HG03432 (cell line): Measurements from ENCODE around the gene SPTBN1.

ENCODE experiments used
- ATAC-seq: cut with Tn5 transposase; IDR thresholded peaks from one replicate; pipeline ENCODE4 v1.9.1; 2021; ENCODE audit warnings: mild to moderate bottlenecking, moderate library complexity; ENCODE audit not compliant: unreplicated experiment

Gene SPTBN1

DNA sequence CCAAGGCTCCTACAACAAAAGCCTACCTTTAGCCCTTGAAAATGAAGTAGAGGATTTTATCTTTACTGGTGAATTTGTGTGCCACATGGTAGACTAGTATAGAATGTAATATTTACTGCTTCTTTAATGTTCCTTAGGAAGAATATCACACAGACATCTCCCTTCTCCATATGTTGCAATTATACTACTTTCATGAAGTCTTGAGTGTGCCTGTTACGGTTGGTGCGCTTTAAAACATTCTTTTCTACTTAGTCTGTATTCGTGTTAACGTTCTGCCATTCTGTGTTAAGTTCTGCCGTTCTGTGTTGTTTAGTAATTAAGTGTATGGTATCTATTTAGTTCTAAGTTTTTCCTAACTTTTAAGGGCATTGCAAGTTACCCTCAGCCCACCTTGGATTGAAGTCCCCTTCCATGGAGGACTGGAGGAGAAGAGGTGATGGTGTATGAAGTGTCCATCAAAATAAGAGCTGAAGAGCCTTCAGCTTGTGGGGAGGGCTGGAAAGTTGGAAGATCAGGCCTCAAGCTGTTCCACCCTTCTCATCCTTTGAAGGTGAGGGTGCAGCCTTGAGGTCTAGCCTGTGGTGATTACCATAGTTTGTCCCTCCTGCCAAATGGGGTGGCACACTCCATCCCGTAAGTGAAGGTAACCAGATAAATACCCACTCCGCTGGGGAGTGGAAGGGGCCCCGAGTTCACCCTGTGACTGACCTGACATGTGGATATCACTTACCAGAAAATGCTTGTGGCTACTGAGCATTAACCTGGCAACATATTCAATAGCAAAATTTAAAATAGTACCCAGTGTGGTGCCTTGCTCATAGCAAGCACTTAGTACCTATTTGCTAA, 131.3 kb downstream of the SPTBN1 start:
- no peak for ATAC-seq

DNA sequence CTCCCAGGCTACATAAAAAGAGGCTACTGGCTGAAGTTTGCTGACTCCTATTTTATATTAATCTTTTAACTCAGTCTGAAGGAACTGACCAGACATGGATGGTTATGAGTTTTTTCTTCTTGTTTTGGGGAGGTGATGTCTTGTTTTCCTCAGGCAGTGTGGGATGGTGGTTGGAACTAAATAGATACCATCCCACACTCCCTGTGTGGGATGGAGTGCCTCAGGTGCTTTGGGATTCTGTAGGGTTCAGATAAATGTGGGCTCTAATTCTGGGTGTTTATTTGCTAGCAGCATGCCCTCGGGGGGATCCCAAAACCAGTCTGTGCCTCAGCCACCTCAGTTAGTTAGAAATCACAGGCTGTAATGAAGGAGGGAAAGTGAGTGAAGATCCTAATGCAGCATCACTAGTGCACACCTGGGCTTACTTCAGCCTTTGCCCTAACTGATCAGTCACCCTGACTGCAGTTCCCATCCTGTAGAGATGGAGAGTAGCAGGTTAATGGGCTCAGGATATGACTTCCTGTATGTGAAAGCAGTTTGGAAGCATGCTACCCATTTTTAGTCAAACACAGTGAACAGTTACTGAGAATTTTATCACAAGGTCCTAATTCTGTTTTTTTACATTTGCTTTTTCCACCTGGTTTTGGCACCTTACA, 132.2 kb downstream of the SPTBN1 start:
- ATAC-seq: no peak

DNA sequence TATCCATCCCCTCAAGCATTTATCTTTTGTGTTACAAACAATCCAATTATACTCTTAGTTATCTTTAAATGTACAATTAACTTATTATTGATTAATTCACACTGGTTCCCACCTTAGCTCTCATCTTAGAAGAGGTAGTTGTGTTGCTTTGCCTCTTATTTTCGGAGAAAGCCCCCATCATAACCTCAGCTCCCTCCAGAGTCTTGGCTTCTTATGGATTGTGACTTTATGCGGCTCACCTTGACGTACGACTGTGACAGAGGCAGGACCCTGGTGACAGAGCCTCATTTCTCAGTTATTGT, 132.9 kb downstream of the SPTBN1 start:
- no peak for ATAC-seq

DNA sequence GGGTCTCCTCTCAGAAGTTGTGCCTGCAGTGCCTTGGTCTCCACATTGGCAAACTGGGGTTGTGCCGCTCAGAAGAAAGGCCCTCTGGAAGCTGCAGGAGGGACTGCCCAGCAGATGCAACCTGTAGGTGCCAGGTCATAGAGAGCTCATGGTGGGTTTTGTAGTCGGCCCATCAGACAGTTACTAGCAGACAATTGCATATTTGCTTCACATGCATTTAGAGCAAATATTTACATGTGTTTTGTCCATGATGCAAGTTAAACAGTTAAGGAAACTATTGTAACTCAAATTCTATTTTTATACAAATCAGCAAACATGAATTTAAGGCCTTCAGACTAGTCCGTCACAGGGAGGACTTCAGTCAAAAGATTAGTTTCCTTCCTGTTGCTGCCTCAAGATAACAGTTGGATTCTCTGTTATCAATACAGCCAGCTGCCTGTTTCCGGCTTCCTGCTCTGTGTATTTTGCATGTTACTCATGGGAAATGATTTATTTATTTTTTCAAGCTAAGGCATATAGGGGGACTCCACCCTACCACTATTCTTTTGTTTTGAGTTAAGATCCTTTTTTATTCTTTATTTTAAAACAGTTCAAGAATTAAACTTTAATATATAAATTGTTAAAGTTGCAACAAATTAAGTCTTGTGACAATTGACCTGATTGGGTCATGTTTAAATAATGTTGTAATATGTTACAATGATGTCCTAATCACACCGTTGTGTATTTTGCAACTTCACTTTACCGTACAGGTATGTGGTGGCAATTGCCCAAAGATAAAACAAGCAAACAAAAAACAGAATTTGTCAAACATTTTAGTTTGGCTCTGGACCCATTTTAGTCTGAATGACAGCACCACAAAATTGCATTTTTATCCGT, 133.5 kb downstream of the SPTBN1 start:
- peak; percentile 52 for ATAC-seq

DNA sequence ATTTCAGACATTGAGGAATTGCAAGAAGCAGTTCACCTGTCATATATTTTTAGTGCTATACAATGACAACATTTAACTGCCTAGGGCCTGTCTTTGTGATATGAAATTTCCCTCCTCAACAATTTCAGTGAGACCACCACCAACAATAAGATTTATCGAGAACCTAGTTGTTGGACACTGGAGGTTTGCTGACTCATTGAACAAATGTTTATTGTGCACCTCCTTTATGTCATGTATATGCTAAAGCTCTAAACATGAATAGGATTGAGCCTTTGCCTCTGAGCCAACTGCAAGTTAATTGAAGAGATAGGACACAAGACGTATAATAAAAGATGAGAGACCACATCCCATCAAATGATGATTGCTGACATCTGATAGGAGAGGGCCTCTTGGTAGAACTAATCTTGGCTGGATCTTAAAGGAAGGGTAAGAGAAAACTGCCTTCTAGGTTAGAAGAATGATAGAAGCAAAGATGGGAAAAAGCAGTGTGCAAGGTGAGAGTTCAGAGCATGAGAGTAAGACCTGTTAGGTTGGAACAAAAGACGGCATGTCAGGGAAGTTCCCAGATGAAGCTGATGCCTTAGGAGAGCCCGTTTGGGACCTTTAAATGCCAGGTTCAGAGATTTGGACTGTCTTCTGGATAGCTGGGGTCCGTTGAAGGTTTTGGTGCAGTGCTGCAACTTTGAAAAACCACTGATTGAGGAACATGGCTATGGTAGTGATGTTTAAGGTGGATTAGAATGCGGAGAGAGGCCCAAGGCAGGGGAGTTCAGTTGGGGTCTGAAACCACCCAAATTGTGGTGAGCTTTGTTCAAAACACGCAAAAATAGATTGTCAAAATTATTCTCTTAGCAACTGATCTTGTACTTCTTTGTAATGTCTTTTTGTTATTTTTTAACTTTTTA, 134.3 kb downstream of the SPTBN1 start:
- no peak for ATAC-seq

DNA sequence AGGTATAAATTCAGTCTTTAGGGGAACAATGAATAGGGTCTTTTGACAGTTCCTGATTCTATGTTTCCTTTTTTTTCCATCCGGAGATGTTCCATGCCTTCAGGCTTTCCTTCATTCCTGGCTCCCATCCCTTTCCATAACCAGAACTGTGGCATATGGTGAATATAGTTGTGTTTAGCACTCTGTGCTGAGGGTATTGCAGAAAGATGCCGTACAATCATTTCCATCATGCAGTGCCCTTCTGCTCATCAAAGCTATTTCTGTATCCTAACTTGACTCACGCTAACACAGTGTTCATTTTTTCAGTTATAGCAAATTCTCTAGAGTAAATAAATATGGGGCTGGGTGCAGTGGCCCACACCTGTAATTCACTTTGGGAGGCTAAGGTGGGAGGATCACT, 135.4 kb downstream of the SPTBN1 start:
- no peak for ATAC-seq

DNA sequence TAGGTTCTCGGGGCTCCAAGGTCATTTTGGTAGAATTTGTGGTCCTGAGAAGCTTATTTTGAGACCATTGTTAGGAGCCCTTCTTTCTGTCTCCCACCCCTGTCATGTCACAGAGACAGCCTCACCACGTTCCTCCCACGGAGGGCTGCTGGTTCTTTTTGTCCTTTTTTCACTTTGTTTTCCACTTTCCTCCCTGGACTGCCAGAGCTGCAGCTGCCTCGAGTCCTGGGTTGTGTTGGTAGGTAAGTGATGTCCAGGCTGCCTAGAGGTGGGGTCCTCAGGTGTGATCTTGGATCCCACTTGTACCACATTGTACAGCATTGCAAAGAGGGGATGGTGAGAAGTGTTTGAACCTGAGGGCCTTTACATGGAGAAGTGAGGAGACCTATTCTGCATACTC, 137.1 kb downstream of the SPTBN1 start:
- no peak for ATAC-seq

DNA sequence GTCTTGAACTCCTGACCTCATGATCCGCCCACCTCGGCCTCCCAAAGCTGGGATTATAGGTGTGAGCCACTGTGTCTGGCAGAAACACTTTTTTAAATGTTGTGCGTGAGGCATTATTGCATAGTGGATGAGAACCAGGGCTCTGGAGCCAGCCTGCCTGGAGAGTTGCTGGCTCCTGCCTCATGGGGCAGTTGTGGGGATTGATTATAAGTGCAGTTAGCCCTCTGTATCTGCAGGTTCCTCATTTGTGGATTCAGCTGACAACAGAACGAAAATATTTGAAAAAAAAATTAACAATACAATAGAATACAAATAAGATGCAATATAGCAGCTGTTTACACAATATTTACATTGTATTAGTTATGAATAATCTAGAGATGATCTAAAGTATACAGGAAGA, 137.9 kb downstream of the SPTBN1 start:
- no peak for ATAC-seq

DNA sequence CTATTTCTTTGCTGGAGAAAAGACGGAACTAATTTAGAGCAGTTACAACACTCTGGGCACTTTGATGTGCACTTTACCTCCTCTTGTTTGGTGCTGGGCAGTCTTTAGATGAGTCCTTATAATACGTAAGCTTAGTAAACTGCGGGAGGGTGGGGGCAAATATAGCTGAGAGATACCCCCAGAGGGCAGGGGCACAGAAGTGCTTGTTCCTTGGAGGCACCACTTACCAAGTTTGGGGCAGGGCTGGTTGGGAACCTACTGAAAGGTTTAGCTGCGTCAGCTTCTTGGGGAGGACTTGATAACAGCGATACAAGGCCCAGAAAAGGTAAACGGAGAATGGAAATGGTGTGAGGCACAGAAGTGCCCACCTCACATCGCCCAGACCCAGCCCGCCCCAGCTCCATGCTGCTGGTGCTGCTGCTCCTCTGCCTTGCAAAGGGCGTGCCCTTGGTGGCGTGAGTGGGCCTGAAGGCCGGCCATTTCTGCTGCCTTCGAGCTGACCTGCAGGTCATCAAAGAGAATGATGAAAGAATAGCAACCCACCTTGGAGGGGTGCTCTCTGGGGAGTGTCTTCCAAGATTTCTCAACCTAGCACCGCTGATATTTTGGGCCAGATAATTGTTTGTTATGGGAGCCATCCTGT, 139.2 kb downstream of the SPTBN1 start:
- no peak for ATAC-seq

DNA sequence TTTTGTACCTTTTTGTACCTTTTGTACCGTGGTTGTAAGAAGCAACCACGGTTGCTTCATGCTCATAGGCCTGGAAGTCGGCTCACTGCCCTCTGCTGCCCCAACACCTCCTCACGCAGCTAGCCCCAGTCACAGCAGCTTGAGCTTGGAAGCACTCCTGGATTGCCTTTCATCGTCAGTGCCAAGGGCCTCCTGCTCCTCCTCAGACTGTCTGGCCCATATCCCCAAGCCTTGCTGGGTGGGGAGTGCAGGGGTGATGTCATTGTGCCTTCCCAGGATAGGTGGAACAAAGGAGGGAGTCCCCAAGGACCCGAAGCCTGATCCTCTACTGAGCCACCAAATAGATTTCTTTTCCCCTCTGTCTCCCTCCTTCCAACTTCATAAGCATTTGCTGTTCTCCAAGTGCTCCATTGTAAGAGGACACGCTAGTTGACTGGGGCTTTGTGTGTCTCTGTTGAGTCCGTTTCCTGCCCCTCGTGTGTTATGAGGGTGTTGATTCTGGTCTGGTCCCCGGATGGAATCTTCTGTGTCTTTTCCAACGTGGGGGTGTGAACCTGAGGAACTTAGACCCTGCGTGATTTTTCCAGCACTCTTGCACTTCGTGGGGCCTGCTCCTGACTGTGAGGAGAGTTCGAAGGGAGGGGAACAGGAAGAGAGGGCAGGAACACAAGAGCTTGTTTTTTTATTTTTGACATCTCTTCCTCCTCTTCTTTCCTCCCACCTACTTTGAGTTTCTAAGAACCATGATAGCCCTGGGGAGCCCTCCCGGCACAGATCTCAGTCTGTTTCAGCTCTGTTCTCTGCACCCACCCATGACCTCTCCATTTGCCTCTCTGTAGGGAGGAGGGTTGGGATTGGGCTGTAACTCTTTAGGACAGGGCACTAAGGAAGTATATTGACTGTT, 140.1 kb downstream of the SPTBN1 start:
- ATAC-seq: no peak

DNA sequence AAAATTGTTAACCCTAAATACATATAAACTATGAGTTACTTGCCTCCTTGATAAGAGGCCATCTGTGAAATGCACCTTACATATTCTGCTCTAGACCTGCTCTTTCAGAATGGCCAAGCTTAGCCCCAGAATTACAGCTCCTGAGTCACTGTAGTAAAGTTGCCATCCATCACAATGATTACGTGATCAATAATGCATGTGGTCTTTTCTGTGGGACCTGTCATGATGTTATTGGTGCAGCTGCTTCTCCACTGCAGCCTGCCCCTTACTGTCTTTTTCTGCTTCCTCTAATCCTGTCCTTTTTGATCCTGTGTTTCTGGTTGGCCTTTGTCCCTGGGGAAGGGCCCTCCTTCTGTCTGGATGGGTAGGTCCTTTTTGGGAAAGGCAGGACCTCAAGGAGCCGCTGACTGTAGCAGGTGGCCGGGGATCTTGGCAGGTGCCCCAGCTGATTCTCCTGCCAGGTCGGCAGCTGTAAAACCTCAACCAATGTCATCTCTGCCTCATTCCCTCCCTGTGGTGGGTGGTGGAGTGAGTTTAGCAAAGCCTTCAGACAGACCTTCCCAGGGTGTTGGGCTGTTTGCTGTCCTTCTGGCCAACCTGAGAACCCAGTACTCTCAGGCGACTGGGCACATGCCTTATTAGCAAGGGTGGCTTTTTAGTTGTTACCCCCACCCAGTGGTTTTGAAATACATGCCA, 141.2 kb downstream of the SPTBN1 start:
- ATAC-seq: peak; percentile 51

DNA sequence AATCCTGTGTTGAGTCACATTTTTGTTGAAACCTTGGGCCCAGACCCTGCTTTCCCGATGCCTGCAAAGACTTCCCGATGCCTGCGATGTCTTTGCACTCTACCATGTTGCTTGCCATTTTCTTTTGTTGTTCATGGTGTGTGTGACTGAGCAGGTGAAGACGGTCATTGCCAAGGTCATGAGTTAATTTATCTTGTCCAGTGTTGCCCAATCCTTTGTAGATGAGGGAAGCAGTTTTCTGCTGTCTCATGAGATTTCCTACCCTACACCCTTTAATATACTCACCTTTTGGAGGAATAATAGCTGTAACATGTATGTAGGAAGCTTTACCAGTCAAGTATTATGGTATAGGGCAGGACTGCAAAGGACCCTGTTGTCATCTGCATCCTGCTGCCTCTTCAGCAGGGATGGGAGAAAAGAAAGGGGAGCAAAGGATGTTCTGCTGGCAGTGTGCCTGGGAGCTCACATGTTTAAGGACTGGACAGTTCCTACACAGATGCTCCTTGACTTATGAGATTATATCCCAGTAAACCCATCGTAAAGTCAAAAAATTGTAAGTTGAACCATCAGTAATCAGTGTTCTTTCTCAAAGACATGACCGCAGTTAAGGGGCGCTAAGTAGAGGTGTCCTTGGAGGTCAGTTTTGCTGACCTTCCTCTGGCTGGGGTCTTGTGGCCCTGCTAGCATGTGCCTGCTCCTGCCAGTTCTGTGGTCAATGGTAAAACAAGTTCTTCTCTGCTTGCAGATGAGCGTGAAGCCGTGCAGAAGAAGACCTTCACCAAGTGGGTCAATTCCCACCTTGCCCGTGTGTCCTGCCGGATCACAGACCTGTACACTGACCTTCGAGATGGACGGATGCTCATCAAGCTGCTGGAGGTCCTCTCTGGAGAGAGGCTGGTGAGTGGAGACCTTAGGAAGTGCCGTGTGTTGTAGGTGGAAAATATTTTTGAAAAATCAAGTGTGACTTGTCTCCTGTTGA, 142.5 kb downstream of the SPTBN1 start:
- no peak for ATAC-seq

DNA sequence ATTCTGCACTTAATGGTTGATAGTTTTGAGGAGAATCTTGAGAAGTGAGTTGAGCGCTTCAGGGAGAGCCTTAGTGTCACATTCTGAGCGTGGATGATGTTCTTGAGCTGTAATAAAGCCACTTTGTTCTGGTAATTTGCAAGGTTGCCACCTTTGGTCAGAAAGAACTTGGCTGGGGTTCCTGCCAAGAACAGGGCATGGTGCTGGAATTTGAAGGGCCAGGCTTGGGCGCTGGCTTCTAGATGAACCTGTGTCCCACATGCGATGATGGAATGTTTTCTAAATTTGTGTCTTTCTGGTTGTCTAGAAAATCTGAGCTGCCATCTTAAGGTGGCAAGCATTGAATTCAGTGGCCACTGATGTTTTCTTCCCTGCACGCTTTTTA, 143.2 kb downstream of the SPTBN1 start:
- no peak for ATAC-seq

DNA sequence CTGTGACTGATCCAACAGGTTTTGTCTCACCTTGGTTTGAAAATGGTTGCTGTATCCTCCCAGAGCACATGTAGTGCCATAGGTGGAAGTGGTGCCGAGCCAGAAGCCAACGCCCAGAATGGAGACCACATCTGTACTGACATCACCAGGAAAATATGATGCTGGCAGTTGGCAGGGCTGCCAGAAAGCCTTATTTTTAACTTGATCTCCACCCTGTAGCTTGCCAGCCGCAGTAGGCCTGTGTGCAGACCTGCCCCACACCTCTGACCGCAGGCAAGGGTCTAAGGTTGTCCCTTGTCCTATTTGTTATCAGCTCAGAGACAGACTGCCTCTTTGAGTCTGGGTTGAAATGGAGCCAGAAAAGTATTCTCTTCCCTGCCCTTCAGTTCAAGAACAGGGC, 143.8 kb downstream of the SPTBN1 start:
- ATAC-seq: no peak

DNA sequence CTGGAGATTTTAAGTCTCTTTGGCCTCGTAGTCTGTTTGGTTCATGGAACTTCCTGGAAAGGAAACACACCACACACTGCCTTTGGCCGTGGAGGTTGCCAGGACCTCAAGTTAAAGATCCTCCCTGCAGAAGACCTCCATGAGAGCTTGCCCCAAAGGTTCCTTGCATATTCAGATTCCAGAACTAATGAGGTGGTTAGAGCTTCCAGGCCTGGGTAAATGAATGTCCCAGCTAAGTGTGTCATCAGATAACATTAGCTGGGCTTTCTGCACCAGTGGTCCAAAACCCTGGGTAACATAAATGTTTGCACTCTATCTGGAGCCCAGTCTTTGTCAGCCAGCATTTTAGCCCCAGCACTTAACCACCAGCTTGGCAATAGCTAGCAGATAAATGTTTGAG, 145.2 kb downstream of the SPTBN1 start:
- ATAC-seq: peak; percentile 26

DNA sequence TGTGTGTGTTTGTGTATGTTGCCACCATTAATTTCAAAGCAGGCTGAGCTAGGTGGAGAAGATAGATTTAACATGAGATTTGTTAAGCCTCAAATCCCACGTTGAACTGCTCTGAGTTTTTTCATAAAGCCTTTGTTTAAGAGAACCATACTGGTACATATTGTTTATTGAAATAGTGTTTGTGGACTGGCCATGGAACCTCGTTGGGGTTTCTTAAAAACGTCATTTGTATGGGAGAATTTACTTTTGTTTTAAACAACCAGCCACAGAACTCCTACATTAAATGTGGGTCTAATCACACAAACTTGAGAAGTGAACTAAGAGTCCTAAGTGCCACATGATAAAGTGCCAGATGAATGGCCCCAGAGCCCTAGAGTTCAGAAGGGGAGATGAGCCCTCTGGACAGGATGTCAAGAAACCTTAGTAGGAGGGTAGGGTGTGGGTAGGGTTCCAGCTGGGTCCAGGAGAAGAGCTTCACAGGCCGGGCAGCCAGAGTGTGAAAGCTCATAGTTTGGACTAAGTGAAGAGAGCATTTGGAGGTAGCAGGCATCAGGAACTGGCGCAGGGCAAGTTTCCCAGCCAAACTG, 146.7 kb downstream of the SPTBN1 start:
- ATAC-seq: no peak

DNA sequence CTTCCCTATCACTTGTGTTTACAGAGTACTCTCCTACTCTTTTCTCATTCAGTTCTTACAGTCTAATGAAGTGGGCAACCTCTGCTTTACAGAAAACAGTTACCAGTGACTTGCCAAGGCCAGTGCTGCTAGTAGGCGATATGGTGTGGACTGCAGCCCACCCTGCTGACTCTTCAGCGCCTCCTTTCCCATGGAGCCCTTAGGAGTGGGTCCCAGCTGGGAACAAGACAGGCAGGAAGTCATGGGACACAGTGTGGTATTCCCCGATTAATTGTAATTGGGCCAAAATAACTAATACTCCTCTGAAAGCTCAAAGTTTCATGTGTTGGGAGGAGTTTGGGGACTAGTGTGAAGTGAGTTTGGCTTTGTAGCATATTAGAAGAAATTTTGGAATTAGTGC, 147.2 kb downstream of the SPTBN1 start:
- no peak for ATAC-seq
